GM12878 (cell line): ENCODE data around the gene PRKRIP1. TPM values are rescaled to one million over a fixed set of nuclear protein-coding genes. Genes with fewer than 3 reads are reported as not detected.

ENCODE experiments used
- BCL11A ChIP-seq: IDR thresholded peaks from 2 replicates; pipeline ENCODE4 v1.6.1; 2011; ENCODE audit warnings: low read depth, low read length
- CBFB ChIP-seq: IDR thresholded peaks from 2 replicates; pipeline ENCODE4 v1.6.1; 2016; ENCODE audit warnings: antibody characterized with exemption, low read depth
- CBX3 ChIP-seq: fragments of 200-600 bp; sonication (generic); IDR thresholded peaks from 2 replicates; pipeline ENCODE4 v1.6.1; 2016; ENCODE audit warnings: low read depth, borderline replicate concordance
- FOXK2 ChIP-seq: fragments of 450-650 bp; IDR thresholded peaks from 2 replicates; pipeline ENCODE4 v1.6.1; 2017; ENCODE audit warnings: mild to moderate bottlenecking, moderate library complexity
- HDAC6 ChIP-seq: fragments of 200-600 bp; sonication (generic); IDR thresholded peaks from one replicate; pipeline ENCODE4 v1.8.0; 2017; ENCODE audit warnings: antibody characterized with exemption; ENCODE audit not compliant: unreplicated experiment
- HDGF ChIP-seq: fragments of 450-650 bp; IDR thresholded peaks from 2 replicates; pipeline ENCODE4 v1.6.1; 2016; ENCODE audit warnings: antibody characterized with exemption
- IKZF2 ChIP-seq, 2 experiments: fragments of 450-650 bp; IDR thresholded peaks; 2 replicates each; pipeline ENCODE4 v1.6.1; 2017; ENCODE audit warnings: mild to moderate bottlenecking in 2 of 2, moderate library complexity in 2 of 2
- JUNB ChIP-seq: IDR thresholded peaks from 2 replicates; pipeline ENCODE4 v1.6.1; 2016; ENCODE audit warnings: antibody characterized with exemption, mild to moderate bottlenecking
- NRF1 ChIP-seq: conservative IDR thresholded peaks from 2 replicates; pipeline ENCODE4 v1.6.1; 2011; ENCODE audit warnings: mild to moderate bottlenecking, low read depth, low read length, improper control_type of control experiment
- PAX5 ChIP-seq: IDR thresholded peaks from 2 replicates; pipeline ENCODE4 v1.6.1; 2011; ENCODE audit warnings: low read depth, low read length, borderline replicate concordance
- PAX8 ChIP-seq: fragments of 450-650 bp; IDR thresholded peaks from 2 replicates; pipeline ENCODE4 v1.6.1; 2017; ENCODE audit warnings: mild to moderate bottlenecking, moderate library complexity
- POLR2A ChIP-seq: IDR thresholded peaks from 2 replicates; pipeline ENCODE4 v1.6.1; 2011; ENCODE audit warnings: low read depth, mild to moderate bottlenecking, low read length
- POLR2AphosphoS2 ChIP-seq: IDR thresholded peaks from 2 replicates; pipeline ENCODE4 v1.6.1; 2011; ENCODE audit warnings: low read depth, mild to moderate bottlenecking, low read length, improper control_type of control experiment, moderate library complexity
- RELA ChIP-seq: fragments of 450-650 bp; IDR thresholded peaks from 2 replicates; pipeline ENCODE4 v1.8.0; 2014; ENCODE audit warnings: borderline replicate concordance; ENCODE audit not compliant: partially characterized antibody
- SIN3A ChIP-seq: IDR thresholded peaks from 2 replicates; pipeline ENCODE4 v1.6.1; 2012; ENCODE audit warnings: low read depth, low read length, improper control_type of control experiment
- SREBF1 ChIP-seq: IDR thresholded peaks from 2 replicates; pipeline ENCODE4 v1.6.1; 2012; ENCODE audit warnings: mild to moderate bottlenecking, low read length
- SUPT20H ChIP-seq: IDR thresholded peaks from 2 replicates; pipeline ENCODE4 v1.6.1; 2011; ENCODE audit warnings: low read depth, mild to moderate bottlenecking, low read length, moderate library complexity, borderline replicate concordance; ENCODE audit not compliant: control insufficient read depth
- TCF3 ChIP-seq: IDR thresholded peaks from 2 replicates; pipeline ENCODE4 v1.6.1; 2012; ENCODE audit warnings: low read depth, mild to moderate bottlenecking, low read length, borderline replicate concordance; ENCODE audit not compliant: insufficient read depth
- WRNIP1 ChIP-seq: IDR thresholded peaks from 2 replicates; pipeline ENCODE4 v1.6.1; 2011; ENCODE audit warnings: low read depth, low read length, improper control_type of control experiment, borderline replicate concordance
- ZNF207 ChIP-seq: fragments of 450-650 bp; IDR thresholded peaks from 2 replicates; pipeline ENCODE4 v1.6.1; 2014; ENCODE audit warnings: antibody characterized with exemption, mild to moderate bottlenecking, borderline replicate concordance
- ZNF384 ChIP-seq: IDR thresholded peaks from 2 replicates; pipeline ENCODE4 v1.6.1; 2012; ENCODE audit warnings: low read depth, mild to moderate bottlenecking, low read length, improper control_type of control experiment, borderline replicate concordance
- ZZZ3 ChIP-seq: IDR thresholded peaks from 2 replicates; pipeline ENCODE4 v1.6.1; 2011; ENCODE audit warnings: low read depth; ENCODE audit not compliant: control insufficient read depth, insufficient read length
- polyA plus RNA-seq, 11 experiments: library from polyadenylated mRNA; depleted of rRNA in 4 of 11; unstranded in 6 of 11; stranded (reverse) in 5 of 11; fragments of >200 nt; fragmentation: Nextera tagmentation in 4 of 11; fragmentation: Illumina TruSeq in 1 of 11; extraction: Ambion mirVana in 4 of 11; extraction: Trizol in 1 of 11; gene quantifications; 1 replicate in 1 of 11; 2 replicates in 10 of 11; pipeline versions ENCODE4 v1.2.1 to v1.2.3, GENCODE V29; 2011 to 2016; ENCODE audit warnings: inconsistent platforms in 2 of 11, missing spikeins in 2 of 11, low read depth in 1 of 11
- total RNA-seq, 4 experiments: library from RNA; depleted of rRNA in 3 of 4; stranded (reverse); fragments of >200 nt in 3 of 4; fragmentation: Illumina TruSeq in 1 of 4; extraction: Trizol in 1 of 4; gene quantifications; 2 replicates each; pipeline versions ENCODE4 v1.2.1 to v1.2.3, GENCODE V29; 2013 to 2021
- TF ChIP-seq, protein P1 (sequence below): fragments of 450-650 bp; IDR thresholded peaks from 2 replicates; pipeline ENCODE4 v1.6.1; 2018; ENCODE audit warnings: borderline replicate concordance, mild to moderate bottlenecking; ENCODE audit not compliant: partially characterized antibody
- TF ChIP-seq, protein P2 (sequence below): IDR thresholded peaks from 2 replicates; pipeline ENCODE4 v1.6.1; 2011; ENCODE audit warnings: borderline replicate concordance, low read depth, mild to moderate bottlenecking, moderate library complexity, mixed read lengths, low read length; ENCODE audit not compliant: insufficient read depth; ENCODE audit errors: extremely low read length
- TF ChIP-seq, protein P3 (sequence below): IDR thresholded peaks from 2 replicates; pipeline ENCODE4 v1.6.1; 2011; ENCODE audit warnings: borderline replicate concordance, low read depth, mild to moderate bottlenecking, moderate library complexity, low read length; ENCODE audit not compliant: insufficient read depth, poor library complexity, severe bottlenecking
- TF ChIP-seq, protein P4 (sequence below): IDR thresholded peaks from 2 replicates; pipeline ENCODE4 v1.6.1; 2012; ENCODE audit warnings: low read length, inconsistent platforms

The PRKRIP1 gene
- total and polyA plus RNA-seq, 10 of the 15 experiments (the other 5 are each of a cell fraction or from before 2014, with no cell fraction given) = 17.0 to 38.4 (median 25.5) TPM

DNA sequence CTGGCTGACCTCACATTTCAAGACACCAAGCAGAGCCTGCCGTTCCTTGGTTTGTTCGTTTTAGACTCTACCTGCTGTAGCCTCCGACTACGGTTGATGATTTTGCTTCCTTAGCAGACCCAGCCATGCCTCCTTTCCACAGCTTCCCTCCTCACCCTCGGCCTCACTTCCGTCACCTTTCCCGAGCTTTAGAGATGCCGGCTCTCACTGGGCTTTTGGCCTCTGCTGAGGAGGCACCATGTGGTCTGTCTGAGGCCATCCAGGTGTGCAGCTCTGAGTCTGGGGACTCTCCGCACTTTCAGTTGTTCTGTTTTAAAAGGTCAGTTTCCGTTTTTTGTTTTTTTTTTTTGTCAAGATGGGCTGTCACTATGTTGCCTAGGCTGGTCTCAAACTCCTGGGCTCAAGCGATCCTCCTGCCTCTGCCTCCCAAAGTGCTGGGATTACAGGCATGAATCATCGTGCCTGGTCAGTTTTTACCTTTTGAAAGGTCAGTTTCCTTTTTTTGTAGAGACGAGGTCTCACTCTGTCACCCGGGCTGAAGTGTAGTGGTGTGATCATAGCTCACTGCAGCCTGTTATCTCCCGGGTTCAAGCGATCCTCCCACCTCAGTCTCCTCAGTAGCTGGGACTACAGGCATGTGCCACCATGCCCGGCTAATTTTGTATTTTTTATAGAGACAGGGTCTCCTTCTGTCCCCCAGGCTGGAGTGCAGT is 49.0 kb downstream of the PRKRIP1 start (continued):
- TF ChIP-seq, protein P1, sequence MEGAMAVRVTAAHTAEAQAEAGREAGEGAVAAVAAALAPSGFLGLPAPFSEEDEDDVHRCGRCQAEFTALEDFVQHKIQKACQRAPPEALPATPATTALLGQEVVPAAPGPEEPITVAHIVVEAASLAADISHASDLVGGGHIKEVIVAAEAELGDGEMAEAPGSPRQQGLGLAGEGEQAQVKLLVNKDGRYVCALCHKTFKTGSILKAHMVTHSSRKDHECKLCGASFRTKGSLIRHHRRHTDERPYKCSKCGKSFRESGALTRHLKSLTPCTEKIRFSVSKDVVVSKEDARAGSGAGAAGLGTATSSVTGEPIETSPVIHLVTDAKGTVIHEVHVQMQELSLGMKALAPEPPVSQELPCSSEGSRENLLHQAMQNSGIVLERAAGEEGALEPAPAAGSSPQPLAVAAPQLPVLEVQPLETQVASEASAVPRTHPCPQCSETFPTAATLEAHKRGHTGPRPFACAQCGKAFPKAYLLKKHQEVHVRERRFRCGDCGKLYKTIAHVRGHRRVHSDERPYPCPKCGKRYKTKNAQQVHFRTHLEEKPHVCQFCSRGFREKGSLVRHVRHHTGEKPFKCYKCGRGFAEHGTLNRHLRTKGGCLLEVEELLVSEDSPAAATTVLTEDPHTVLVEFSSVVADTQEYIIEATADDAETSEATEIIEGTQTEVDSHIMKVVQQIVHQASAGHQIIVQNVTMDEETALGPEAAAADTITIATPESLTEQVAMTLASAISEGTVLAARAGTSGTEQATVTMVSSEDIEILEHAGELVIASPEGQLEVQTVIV = no peak
- TF ChIP-seq ZZZ3 = no peak
- no peak for TF ChIP-seq NRF1
- TF ChIP-seq PAX5 = peak; percentile 42; the same call in 1 of the 2 replicates
- TF ChIP-seq PAX8 = no peak
- no peak for TF ChIP-seq SIN3A
- TF ChIP-seq BCL11A = no peak
- TF ChIP-seq RELA = no peak
- no peak for TF ChIP-seq FOXK2
- TF ChIP-seq IKZF2 (IDR thresholded peaks at IDR 0.05) = peak; percentile 20 to 78; a peak in 3 of 4 replicates
- TF ChIP-seq CBX3 = no peak
- peak; percentile 95; the same call in 1 of the 2 replicates for TF ChIP-seq HDGF
- no peak for TF ChIP-seq ZNF207
- peak; percentile 45; the same call in 1 of the 2 replicates for TF ChIP-seq POLR2A
- TF ChIP-seq HDAC6 = no peak
- TF ChIP-seq JUNB = 0 out of 2 replicates have a peak, but pooled peaks have one; percentile 10
- no peak for TF ChIP-seq SUPT20H
- TF ChIP-seq SREBF1 = no peak
- peak; percentile 87 for TF ChIP-seq ZNF384
- TF ChIP-seq, protein P2, sequence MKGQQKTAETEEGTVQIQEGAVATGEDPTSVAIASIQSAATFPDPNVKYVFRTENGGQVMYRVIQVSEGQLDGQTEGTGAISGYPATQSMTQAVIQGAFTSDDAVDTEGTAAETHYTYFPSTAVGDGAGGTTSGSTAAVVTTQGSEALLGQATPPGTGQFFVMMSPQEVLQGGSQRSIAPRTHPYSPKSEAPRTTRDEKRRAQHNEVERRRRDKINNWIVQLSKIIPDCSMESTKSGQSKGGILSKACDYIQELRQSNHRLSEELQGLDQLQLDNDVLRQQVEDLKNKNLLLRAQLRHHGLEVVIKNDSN = peak; percentile 43
- TF ChIP-seq, protein P3, sequence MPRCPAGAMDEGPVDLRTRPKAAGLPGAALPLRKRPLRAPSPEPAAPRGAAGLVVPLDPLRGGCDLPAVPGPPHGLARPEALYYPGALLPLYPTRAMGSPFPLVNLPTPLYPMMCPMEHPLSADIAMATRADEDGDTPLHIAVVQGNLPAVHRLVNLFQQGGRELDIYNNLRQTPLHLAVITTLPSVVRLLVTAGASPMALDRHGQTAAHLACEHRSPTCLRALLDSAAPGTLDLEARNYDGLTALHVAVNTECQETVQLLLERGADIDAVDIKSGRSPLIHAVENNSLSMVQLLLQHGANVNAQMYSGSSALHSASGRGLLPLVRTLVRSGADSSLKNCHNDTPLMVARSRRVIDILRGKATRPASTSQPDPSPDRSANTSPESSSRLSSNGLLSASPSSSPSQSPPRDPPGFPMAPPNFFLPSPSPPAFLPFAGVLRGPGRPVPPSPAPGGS = no peak
- TF ChIP-seq CBFB = no peak
- TF ChIP-seq POLR2AphosphoS2 = no peak
- peak; percentile 92 for TF ChIP-seq TCF3
- no peak for TF ChIP-seq WRNIP1
- TF ChIP-seq, protein P4, sequence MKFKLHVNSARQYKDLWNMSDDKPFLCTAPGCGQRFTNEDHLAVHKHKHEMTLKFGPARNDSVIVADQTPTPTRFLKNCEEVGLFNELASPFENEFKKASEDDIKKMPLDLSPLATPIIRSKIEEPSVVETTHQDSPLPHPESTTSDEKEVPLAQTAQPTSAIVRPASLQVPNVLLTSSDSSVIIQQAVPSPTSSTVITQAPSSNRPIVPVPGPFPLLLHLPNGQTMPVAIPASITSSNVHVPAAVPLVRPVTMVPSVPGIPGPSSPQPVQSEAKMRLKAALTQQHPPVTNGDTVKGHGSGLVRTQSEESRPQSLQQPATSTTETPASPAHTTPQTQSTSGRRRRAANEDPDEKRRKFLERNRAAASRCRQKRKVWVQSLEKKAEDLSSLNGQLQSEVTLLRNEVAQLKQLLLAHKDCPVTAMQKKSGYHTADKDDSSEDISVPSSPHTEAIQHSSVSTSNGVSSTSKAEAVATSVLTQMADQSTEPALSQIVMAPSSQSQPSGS = no peak
